ENCODE measurements around the gene KIAA1217.

KIAA1217 gene

GRCh38 chr10:24552346-24553016, 343.5 kb downstream of the KIAA1217 start:
- no peak overlapping the region for H3K4me3 ChIP-seq (ENCODE audit: control insufficient read depth, low read depth, low read length)
- peak; percentile 40 for TF ChIP-seq CTCF (conservative IDR thresholded peaks at IDR 0.05; ENCODE audit: control insufficient read depth, insufficient read depth, low read depth, low read length)
- no peak for DNase-seq (ENCODE audit: low read depth)

GRCh38 chr10:24553051-24553612, 344.2 kb downstream of the KIAA1217 start:
- TF ChIP-seq CTCF (conservative IDR thresholded peaks at IDR 0.05; ENCODE audit: control insufficient read depth, insufficient read depth, low read depth, low read length) = no peak
- no peak for DNase-seq (ENCODE audit: low read depth)
- H3K4me3 ChIP-seq (ENCODE audit: control insufficient read depth, low read depth, low read length) = no peak overlapping the region

- no peak for TF ChIP-seq CTCF (conservative IDR thresholded peaks at IDR 0.05; ENCODE audit: control insufficient read depth, insufficient read depth, low read depth, low read length)
- no peak for DNase-seq (ENCODE audit: low read depth)
- H3K4me3 ChIP-seq (ENCODE audit: control insufficient read depth, low read depth, low read length) = no peak overlapping the region
Observed at GRCh38 chr10:24554036-24554435, 345.1 kb downstream of the KIAA1217 start.

GRCh38 chr10:24556126-24556749, 347.3 kb downstream of the KIAA1217 start:
- DNase-seq (ENCODE audit: low read depth) = no peak
- H3K4me3 ChIP-seq (ENCODE audit: control insufficient read depth, low read depth, low read length) = no peak overlapping the region
- no peak for TF ChIP-seq CTCF (conservative IDR thresholded peaks at IDR 0.05; ENCODE audit: control insufficient read depth, insufficient read depth, low read depth, low read length)

- TF ChIP-seq CTCF (conservative IDR thresholded peaks at IDR 0.05; ENCODE audit: control insufficient read depth, insufficient read depth, low read depth, low read length) = peak; percentile 76
- peak; percentile 85 for DNase-seq (ENCODE audit: low read depth)
- H3K4me3 ChIP-seq (ENCODE audit: control insufficient read depth, low read depth, low read length) = no peak overlapping the region
Observed at GRCh38 chr10:24556750-24557742, 348.1 kb downstream of the KIAA1217 start.

GRCh38 chr10:24561453-24561852, 352.5 kb downstream of the KIAA1217 start:
- H3K4me3 ChIP-seq (ENCODE audit: control insufficient read depth, low read depth, low read length) = no peak overlapping the region
- no peak for TF ChIP-seq CTCF (conservative IDR thresholded peaks at IDR 0.05; ENCODE audit: control insufficient read depth, insufficient read depth, low read depth, low read length)
- peak; percentile 62 for DNase-seq (ENCODE audit: low read depth)
